D341Med (cell line): ENCODE data around the gene PCGF6.
"Not testable (repeated sequence)": the region's sequence is repeated elsewhere in the genome, so short reads cannot be mapped to it uniquely, and the experiment has no call there.

ENCODE experiments used
- DNase-seq: peaks from one replicate; pipeline ENCODE4 v3.0.0; 2012; ENCODE audit warnings: low spot score

PCGF6 gene

GRCh38 chr10:103316087-103316486 lies 34.9 kb downstream of the PCGF6 start:
- no peak for DNase-seq

GRCh38 chr10:103310197-103310596 lies 40.7 kb downstream of the PCGF6 start:
- no peak for DNase-seq

- no peak for DNase-seq
Observed at GRCh38 chr10:103307594-103307993, 43.3 kb downstream of the PCGF6 start.

DNA sequence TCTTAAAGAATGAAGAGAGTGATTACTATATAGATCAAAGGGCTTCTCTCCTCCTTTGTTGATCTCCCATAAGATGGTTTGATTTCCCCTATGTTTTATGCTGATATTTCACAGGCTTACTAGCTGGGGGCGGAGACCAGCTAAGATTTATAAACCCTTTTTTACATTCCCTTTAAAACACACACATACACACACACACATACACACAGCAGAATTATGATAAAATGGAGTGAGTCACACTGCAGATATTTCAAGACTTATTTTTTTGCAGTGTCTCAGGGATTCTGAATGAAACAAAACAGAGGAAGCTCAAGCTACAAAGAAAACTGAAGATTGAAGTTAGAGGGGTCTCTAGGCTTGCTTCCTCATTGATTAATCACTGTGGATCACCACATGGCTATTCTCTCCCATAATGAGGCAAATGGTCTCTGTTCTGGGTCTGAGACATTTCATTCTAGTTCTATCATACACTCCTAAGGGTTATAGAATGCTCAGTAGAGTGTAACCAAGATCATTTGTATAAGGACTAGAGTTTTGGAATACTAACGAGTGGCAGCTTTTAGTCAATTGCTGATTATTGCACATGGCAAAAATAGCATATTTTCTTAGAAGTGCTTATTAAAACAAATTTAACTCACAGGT lies 55.4 kb downstream of the PCGF6 start:
- no peak for DNase-seq

- no peak for DNase-seq
Observed at GRCh38 chr10:103291588-103291987, 59.4 kb downstream of the PCGF6 start.

DNA sequence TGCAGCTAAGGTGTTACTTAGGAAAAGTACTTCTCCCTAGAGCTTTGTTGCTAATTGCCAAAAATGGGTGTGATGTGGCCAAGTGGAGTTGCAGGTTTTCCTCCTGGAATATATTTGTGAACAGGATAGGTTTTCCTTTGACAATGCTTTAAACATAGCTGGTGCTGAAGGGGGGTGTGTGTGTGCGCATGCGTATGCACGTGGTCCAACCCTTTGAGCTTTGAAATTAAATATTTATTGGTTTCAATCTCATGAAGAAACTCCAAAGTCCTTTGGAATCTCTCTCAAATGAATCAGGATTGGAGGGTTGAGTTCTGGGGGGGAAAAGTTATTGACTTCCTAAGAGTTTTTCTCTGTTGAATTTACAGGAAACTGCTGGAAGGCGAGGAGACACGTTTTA lies 62.9 kb downstream of the PCGF6 start:
- DNase-seq: no peak

- no peak for DNase-seq
Observed at GRCh38 chr10:103284170-103284569, 66.8 kb downstream of the PCGF6 start.

GRCh38 chr10:103282961-103283360 lies 68.0 kb downstream of the PCGF6 start:
- DNase-seq: no peak

GRCh38 chr10:103281753-103282152 lies 69.2 kb downstream of the PCGF6 start:
- DNase-seq: peak; percentile 87

GRCh38 chr10:103280506-103280905 lies 70.4 kb downstream of the PCGF6 start:
- no peak for DNase-seq

GRCh38 chr10:103280031-103280430 lies 70.9 kb downstream of the PCGF6 start:
- DNase-seq: no peak

GRCh38 chr10:103278862-103279298 lies 72.1 kb downstream of the PCGF6 start:
- DNase-seq: no peak

GRCh38 chr10:103278537-103278823 lies 72.5 kb downstream of the PCGF6 start:
- DNase-seq: no peak

DNA sequence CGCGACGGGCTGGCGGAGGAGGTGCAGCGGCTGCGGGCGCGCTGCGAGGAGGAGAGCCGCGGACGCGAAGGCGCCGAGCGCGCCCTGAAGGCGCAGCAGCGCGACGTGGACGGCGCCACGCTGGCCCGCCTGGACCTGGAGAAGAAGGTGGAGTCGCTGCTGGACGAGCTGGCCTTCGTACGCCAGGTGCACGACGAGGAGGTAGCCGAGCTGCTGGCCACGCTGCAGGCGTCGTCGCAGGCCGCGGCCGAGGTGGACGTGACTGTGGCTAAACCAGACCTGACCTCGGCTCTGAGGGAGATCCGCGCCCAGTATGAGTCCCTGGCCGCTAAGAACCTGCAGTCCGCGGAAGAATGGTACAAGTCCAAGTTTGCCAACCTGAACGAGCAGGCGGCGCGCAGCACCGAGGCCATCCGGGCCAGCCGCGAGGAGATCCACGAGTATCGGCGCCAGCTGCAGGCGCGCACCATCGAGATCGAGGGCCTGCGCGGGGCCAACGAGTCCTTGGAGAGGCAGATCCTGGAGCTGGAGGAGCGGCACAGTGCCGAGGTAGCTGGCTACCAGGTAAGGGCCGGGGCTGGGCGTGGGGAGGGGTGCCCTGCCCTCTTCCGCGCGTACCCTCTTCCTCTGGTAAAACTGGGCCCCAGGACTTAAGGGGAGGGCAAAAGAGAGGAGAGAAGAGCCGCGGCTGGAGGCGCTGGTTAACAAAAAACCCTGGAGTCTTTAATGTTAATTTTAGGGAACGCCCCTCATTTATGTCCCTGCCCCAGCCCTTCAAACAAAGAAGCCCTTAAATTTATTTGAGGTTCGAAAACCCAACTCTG lies 73.0 kb downstream of the PCGF6 start:
- DNase-seq: peak; percentile 30

DNA sequence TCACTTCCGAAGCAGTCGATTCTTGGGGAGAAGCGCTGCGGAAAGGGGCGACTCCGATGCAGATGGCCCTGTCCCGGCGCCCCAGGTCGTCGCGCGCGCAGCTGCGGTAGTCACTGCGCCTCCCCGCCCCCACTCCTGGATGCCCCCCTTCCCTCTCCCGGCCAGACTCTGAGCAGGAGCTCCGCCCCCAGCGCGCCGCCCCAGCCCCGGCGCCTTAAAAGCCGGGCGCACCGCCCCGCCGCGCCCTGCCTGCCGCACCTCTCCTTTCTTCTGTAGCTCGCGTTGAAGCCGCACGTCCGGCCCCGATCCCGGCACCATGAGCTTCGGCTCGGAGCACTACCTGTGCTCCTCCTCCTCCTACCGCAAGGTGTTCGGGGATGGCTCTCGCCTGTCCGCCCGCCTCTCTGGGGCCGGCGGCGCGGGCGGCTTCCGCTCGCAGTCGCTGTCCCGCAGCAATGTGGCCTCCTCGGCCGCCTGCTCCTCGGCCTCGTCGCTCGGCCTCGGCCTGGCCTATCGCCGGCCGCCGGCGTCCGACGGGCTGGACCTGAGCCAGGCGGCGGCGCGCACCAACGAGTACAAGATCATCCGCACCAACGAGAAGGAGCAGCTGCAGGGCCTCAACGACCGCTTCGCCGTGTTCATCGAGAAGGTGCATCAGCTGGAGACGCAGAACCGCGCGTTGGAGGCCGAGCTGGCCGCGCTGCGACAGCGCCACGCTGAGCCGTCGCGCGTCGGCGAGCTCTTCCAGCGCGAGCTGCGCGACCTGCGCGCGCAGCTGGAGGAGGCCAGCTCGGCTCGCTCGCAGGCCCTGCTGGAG lies 73.8 kb downstream of the PCGF6 start, which contains the start of gene INA:
Gene INA, plus strand, starts transcription at position 243 of the 817 bp plus-strand sequence. Its CDS starts 74 bp downstream, at position 317.
- DNase-seq: peak; percentile 84

- no peak for DNase-seq
Observed at GRCh38 chr10:103276251-103276895, 74.6 kb downstream of the PCGF6 start.

- peak; percentile 73 for DNase-seq
Observed at GRCh38 chr10:103273041-103273441, 77.9 kb downstream of the PCGF6 start.

GRCh38 chr10:103265717-103266329 lies 85.1 kb downstream of the PCGF6 start:
- peak; percentile 30 for DNase-seq

GRCh38 chr10:103262229-103262628 lies 88.7 kb downstream of the PCGF6 start:
- no peak for DNase-seq

DNA sequence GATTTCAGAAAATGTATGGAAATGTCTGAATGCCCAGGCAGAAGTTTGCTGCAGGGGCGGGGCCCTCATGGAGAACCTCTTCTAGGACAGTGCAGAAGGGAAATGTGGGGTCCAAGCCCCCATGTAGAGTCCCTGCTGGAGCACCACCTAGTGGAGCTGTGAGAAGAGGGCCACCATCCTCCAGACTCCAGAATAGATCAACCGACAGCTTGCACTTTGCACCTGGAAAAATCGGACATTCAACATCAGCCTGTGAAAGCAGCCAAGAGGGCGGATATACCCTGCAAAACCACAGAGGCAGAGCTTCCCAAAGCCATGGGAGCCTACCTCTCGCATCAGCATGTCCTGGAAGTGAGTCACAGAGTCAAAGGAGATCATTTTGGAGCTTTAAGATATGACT lies 91.0 kb downstream of the PCGF6 start:
- no peak for DNase-seq

GRCh38 chr10:103258928-103259327 lies 92.0 kb downstream of the PCGF6 start:
- DNase-seq: not testable (repeated sequence)

DNA sequence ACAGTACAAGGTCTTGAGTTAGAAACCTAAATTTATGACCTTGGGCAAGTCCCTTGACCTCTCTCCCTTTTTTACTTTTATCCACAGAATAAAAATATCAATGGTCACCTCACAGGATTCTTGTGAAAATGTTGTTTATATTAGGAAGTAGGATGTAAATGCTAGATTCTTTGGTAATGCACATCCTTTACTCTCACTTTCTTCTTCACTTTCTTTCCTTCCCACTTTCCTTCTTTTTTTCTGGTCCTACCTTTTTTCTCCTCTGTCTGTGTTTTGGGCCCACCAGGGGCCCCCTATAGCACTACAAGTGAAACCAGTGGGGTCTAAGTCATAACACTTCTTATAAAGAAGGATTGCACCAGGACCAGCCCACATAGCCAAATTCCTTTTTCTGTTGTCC lies 93.1 kb downstream of the PCGF6 start:
- no peak for DNase-seq
